HG03378 (cell line): ENCODE measurements around the gene ALDH3B1.

ENCODE experiments used
- ATAC-seq: cut with Tn5 transposase; IDR thresholded peaks from one replicate; pipeline ENCODE4 v1.9.1; 2021; ENCODE audit warnings: mild to moderate bottlenecking, moderate library complexity; ENCODE audit not compliant: unreplicated experiment

Gene ALDH3B1

GRCh38 chr11:68061508-68061907 lies 51.4 kb downstream of the ALDH3B1 start:
- ATAC-seq = no peak

- ATAC-seq = no peak
These were observed 54.8 kb downstream of the ALDH3B1 start for GRCh38 chr11:68064926-68065325.

- no peak for ATAC-seq
These were observed 55.7 kb downstream of the ALDH3B1 start for GRCh38 chr11:68065841-68066240.

GRCh38 chr11:68066742-68067141 lies 56.6 kb downstream of the ALDH3B1 start:
- no peak for ATAC-seq

GRCh38 chr11:68067991-68068390 lies 57.9 kb downstream of the ALDH3B1 start:
- ATAC-seq = no peak

- ATAC-seq = no peak
These were observed 61.3 kb downstream of the ALDH3B1 start for GRCh38 chr11:68071281-68072048.

GRCh38 chr11:68074584-68075352 lies 64.6 kb downstream of the ALDH3B1 start:
- ATAC-seq = no peak

- ATAC-seq = no peak
These were observed 66.4 kb downstream of the ALDH3B1 start for GRCh38 chr11:68076371-68077042.

GRCh38 chr11:68077617-68078582 lies 67.8 kb downstream of the ALDH3B1 start:
- ATAC-seq = no peak
